Upper lobe of left lung (tissue), 4 donors: ENCODE measurements around the gene SPTBN5.

Experiments used
- EP300 ChIP-seq, 4 donors: sonication (generic); formaldehyde crosslinking; IDR thresholded peaks; one replicate each; pipeline ENCODE4 v1.5.1; 2017; ENCODE audit warnings: antibody characterized with exemption in 4 of 4, control low read depth in 2 of 4
- POLR2A ChIP-seq, 4 donors: fragments of 450-650 bp; IDR thresholded peaks; one replicate each; pipeline ENCODE4 v1.5.1; 2016 to 2017; ENCODE audit warnings: antibody characterized with exemption in 4 of 4, mild to moderate bottlenecking in 2 of 4
- POLR2AphosphoS5 ChIP-seq, 2 donors: sonication (generic); formaldehyde crosslinking; IDR thresholded peaks; one replicate each; pipeline ENCODE4 v1.5.1; 2017; ENCODE audit warnings: antibody characterized with exemption in 2 of 2
- TF ChIP-seq, protein P1 (sequence below), 6 experiments: fragments of 450-650 bp in 4 of 6; fragments of 200-600 bp in 2 of 6; sonication (generic) in 2 of 6; IDR thresholded peaks; one replicate each; pipeline ENCODE4 v1.5.1; 2016 to 2019; ENCODE audit warnings: antibody characterized with exemption in 6 of 6

DNA sequence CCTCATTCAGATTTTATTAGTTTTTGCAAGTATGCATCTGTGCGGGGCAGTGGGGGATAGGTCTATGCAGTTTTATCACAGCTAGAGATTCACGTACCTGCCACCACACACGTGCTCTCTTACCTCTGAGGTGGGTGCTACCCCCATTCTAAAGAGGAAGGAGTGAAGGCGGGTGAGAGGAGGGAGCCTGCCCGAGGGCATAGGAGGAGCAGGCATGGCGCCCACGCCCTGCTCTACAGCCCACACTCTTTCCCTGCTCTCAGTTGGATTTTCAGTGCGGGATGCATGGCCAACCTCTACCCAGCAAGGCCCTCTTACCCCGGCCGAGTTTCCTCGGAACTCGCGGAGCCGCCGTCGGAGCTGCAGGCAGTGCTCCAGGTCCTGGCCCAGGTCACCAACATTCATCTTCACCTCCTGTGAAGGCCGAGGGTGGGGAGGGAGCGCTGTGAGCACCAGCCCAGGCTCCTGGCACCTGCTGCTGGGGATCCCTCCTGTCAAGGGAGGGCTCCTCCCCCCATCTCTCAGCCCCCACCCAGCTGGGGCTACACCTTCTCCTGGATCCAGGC is 28.3 kb downstream of the SPTBN5 start:
- TF ChIP-seq POLR2A (IDR thresholded peaks at IDR 0.05), result no peak
- TF ChIP-seq, protein P1, sequence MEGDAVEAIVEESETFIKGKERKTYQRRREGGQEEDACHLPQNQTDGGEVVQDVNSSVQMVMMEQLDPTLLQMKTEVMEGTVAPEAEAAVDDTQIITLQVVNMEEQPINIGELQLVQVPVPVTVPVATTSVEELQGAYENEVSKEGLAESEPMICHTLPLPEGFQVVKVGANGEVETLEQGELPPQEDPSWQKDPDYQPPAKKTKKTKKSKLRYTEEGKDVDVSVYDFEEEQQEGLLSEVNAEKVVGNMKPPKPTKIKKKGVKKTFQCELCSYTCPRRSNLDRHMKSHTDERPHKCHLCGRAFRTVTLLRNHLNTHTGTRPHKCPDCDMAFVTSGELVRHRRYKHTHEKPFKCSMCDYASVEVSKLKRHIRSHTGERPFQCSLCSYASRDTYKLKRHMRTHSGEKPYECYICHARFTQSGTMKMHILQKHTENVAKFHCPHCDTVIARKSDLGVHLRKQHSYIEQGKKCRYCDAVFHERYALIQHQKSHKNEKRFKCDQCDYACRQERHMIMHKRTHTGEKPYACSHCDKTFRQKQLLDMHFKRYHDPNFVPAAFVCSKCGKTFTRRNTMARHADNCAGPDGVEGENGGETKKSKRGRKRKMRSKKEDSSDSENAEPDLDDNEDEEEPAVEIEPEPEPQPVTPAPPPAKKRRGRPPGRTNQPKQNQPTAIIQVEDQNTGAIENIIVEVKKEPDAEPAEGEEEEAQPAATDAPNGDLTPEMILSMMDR (IDR thresholded peaks at IDR 0.05), result no peak
- TF ChIP-seq EP300 (IDR thresholded peaks at IDR 0.05), result no peak
- no peak for TF ChIP-seq POLR2AphosphoS5 (IDR thresholded peaks at IDR 0.05)
